M059J (cell line): ENCODE results near the gene DAG1. TPM values are rescaled to one million over a fixed set of nuclear protein-coding genes. Genes with fewer than 3 reads are reported as not detected.

Experiments
- DNase-seq: peaks from one replicate; pipeline ENCODE4 v3.0.0-alpha.2; 2012; ENCODE audit warnings: low read depth
- total RNA-seq: library from RNA; depleted of rRNA; stranded (reverse); fragments of >200 nt; shearing (Covaris generic); gene quantifications from 2 replicates; pipeline ENCODE4 v1.2.3, GENCODE V29; 2014; rRNA removed

The DAG1 gene
- 79.8 and 104 TPM in 2 replicates for total RNA-seq

DNA sequence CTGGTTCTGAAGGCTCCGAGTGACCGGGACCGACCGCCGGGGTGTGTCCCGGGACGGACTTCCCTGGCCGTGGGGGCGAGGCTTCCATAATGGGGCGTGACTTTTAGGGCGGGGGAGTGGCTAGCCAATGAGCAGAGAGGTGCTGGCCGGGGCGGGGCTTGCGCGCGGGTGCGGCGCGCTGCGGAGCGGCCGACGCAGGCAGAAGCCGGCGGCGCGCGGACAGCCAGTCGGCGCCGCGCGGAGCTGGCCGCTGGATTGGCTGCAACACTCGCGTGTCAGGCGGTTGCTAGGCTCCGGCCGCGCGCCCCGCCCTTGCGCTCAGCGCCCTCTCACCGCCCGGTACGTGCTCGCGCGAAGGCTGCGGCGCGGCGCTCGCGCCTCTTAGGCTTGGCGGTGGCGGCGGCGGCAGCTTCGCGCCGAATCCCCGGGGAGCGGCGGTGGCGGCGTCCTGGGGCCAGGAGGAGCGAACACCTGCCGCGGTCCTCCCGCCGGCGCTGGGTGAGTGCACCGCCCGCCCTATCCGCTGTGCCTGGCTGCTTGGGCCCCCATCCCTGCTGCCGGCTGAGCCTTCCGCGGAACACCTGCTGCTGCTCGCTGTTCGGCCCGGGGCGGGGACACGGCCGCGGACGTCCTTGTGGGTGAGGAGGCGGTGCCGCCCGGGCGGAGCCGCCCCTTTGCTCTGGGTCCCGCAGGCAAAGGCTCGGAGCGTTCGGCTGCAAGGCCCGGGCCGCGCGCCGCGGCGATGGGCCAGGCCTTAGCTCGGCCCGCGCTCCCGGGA lies at the start of gene DAG1:
DAG1 (plus strand) TSS at position 332 of the 778 bp plus-strand sequence. CDS start 40,268 bp downstream, outside the sequence.
- DNase-seq, result peak; percentile 90

- DNase-seq, result no peak
Measured at GRCh38 chr3:49421890-49422378, 48.1 kb upstream of the DAG1 start.

GRCh38 chr3:49422379-49423248 lies 47.5 kb upstream of the DAG1 start, which contains the start of gene AMT:
Gene AMT, minus strand, starts transcription at chr3:49422473. Its CDS starts 23 bp downstream, at chr3:49422450.
- no peak for DNase-seq

GRCh38 chr3:49424816-49425215 lies 45.3 kb upstream of the DAG1 start:
- DNase-seq, result no peak

GRCh38 chr3:49427586-49427985 lies 42.5 kb upstream of the DAG1 start:
- no peak for DNase-seq

- DNase-seq, result no peak
Measured at GRCh38 chr3:49428752-49429080, 41.4 kb upstream of the DAG1 start.

- DNase-seq, result no peak
Measured at GRCh38 chr3:49434731-49435130, 35.3 kb upstream of the DAG1 start.

DNA sequence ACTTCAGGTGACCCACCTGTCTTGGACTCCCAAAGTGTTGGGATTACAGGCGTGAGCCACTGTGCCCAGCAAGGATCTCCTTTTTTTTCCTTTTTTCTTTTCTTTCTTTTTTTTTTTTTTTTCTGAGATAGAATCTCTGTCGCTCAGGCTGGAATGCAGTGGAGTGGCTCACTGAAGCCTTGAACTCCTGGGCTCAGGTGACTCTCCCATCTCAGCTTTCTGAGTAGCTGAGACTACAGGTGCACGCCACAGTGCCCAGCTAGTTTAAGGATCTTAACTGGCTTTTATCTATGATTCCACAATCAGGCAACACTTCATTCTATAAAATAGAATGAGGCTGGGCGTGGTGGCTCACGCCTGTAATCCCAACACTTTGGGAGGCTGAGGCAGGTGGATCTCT lies 24.7 kb upstream of the DAG1 start:
- DNase-seq, result no peak

DNA sequence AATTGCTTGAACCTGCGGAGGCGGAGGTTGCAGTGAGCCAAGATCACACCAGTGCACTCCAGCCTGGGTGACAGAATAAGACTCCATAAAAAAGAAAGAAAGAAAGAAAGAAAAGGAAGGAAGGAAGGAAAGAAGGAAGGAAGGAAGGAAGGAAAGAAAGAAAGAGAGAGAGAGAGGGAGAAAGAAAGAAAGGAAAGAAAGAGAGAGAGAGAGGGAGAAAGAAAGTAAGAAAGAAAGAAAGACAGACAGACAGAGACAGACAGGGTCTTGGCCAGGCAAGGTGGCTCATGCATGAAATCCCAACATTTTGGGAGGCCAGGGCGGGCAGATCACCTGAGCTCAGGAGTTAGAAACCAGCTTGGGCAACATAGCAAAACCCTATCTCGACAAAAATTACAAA lies 16.4 kb upstream of the DAG1 start:
- no peak for DNase-seq

DNA sequence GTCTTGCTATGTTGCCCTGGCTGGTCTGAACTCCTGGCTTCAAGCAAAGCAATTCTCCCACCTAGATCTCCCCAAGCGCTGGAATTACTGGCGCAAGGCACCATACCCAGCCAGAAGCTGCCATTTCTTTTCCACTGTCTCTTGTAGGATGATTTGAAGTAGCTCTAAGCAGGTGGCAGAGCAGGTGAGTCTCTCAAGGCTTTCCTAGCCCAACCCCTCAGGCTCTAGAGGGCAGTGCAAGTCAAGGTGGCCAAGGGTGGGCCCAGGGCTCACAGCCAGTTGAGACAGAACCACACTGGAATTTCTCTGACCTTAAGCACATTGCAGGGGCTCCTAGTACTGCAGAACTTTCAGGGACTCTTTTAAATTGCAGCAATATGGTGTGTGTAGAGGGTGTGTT lies 15.6 kb upstream of the DAG1 start:
- peak; percentile 48 for DNase-seq

DNA sequence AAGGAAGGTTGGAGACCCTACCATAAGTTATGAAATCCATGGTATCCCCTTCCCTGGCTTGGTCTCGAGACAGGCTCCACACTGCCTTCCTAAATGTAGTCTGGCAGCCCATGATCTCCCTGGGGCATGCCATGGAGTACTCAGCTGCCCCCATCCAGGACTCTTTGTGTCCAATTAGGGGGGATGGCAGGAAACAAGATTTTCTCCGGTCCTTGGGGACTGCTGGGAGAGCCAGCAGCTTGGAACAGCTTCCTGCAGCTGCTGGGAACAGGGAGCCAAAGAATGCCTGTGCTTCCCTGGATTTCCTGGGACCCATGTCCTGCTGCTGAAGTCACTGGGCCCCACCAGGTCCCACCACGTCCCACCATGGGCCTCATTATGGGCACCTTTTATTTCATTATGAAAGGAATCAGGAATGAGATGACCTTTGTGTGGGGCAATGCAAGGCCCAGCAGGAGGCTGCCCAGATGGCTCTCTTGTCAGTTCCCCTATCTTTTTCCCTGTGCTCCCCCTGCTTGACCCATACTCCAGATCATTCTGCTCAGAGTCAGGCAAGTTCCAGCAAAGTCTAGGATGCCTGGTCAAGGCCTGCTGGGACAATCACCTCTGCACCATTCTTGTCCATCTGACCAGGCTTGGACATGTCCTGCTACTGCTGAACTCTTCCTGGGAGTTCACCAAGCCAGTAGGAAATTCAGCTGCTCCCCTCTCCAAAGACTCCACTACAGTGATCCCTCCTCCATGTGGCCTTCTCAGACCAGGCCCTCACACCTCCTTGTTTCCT lies 15.0 kb upstream of the DAG1 start:
- DNase-seq, result no peak

GRCh38 chr3:49456466-49456865 lies 13.6 kb upstream of the DAG1 start:
- peak; percentile 38 for DNase-seq

GRCh38 chr3:49460188-49460890 lies 9.7 kb upstream of the DAG1 start:
- DNase-seq, result no peak

DNA sequence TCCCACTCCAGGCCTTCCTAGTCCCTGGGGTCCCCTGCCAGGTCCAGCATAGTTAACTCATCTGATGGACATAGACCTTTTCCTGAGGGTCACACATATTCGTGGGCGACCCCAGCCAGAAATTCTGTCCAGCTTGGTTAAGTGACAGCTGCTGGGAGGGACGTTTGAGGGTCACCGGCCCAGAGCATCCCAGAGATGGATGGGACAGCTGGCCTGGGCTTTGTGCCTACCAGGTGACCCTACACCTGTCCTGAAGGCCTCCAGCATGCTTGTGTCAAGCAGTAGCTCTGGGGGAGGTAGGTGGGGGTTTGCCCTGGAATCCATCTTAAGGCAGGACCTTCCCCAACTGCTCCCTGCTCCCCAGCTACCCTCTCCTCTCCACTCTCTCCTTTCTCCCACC lies 9.1 kb upstream of the DAG1 start:
- no peak for DNase-seq

DNA sequence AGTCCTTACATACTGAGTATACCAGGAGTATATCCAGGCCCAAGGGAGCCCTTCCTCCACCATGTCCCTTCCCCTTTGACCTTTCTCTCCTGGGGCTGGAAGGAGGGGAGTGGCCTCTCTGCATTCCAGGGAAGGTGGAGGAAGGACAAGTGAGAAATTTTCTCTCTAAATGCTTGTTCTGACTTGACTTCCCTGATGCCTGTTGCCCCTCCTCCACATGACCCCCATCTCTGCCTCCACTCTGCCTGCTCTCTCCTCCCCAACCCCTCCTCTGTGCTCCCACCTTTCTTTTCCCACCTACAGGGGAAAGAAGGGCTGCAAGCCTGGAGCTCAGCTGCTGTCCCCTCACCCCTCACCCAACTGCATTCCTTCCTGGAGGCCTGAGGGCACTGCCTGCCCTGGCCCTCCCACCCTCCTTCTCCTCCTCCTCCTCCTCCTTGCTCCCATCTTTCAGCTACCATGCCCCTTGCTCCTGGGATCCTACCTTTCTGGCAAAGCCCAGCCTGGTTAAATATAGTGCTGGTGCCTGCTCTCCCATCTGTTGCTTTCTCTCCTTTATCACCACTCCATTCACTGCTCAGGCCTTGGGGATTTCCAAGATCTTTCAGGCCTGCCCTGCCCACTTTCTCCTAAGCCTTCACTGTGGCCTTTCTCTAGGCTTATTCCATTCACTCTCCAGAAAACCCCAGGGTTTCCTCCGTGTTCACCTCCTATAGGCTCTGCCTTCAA lies 8.5 kb upstream of the DAG1 start:
- peak; percentile 35 for DNase-seq

- DNase-seq, result peak; percentile 65
Measured at GRCh38 chr3:49462222-49462621, 7.8 kb upstream of the DAG1 start.

GRCh38 chr3:49465270-49466034 lies 4.6 kb upstream of the DAG1 start:
- no peak for DNase-seq

DNA sequence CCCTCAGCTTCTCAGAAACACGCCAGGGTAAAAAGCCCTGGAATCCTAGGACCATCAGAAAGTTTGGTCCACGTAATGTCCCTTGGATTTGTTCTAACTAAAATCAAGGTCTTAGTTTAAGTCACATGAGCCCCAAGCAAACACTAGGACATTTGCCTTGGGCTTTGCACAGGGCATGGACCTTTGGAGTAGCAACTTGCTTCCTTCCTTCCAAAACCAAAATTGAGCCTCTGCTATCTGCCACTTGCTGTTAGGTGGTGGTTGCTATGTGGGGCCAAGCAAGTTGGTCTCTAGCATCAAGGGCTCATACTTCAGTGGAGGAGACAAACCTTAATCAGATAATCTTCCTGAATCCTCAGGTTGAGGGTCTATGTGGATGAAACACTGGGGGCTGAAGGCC lies 4.0 kb upstream of the DAG1 start:
- no peak for DNase-seq

DNA sequence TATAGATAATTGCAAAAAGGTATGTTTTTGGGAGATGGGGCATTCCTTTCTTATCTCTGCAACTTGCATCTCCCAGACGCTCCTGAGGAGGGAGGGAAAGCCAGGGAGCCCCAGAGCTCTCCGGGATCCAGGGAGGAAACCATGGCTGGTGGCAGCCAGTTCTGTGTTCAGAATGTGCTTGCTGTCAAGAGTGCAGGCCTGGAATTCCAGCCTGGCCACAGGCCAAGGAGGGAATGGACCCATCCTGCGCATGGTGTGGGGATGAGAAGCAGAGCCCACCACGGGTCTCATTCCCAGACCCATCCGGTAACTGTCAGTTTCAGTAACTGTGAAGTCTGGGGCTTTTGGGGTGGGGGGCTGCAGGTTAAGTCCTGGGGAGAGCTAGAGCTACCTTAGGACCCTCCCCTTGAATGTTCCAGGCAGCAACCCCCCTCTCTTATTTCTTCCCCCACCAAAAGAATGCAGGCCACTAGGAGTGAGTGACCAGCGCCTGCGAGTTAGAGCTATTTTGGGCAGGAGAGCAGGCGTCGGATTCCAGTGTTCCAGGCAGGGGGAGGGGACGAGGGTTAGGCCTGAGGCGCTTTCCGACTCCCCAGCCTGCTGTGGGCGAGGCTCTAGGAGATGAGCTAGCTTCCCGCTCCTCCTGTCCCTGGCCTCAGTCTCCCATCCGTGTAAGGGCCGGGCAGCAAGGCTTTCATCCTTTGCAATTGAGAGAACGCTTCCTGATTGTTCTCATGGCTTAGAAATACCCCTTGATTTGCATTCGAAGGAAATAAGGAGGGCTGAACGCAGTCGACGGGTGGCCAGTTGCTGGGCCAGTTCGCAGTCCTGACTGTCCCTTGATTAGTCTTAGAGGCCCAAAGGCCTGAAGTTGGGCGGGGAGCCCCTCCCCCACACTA lies 781 bp upstream of the DAG1 start:
- DNase-seq, result peak; percentile 87
